K562 (cell line): ENCODE results near the gene RXYLT1. TPM values are rescaled to one million over a fixed set of nuclear protein-coding genes. Genes with fewer than 3 reads are reported as not detected.

ENCODE experiments used
- CEBPG ChIP-seq, 3 experiments: fragments of 200-800 bp in 1 of 3; sonication (Bioruptor generic) in 1 of 3; sonication (generic) in 1 of 3; formaldehyde crosslinking in 1 of 3; IDR thresholded peaks in 2 of 3; conservative IDR thresholded peaks in 1 of 3; 2 replicates each; pipeline versions ENCODE4 v1.6.1 to v1.8.0; 2016 to 2022; ENCODE audit warnings: missing compliant biosample characterization in 2 of 3, missing genetic modification characterization in 2 of 3, mild to moderate bottlenecking in 1 of 3, missing genetic modification reagents in 1 of 3
- PHF8 ChIP-seq: fragments of 200-600 bp; sonication (generic); IDR thresholded peaks from 2 replicates; pipeline ENCODE4 v1.6.1; 2012; ENCODE audit warnings: mixed run types, mild to moderate bottlenecking, inconsistent platforms, low read length, moderate library complexity, borderline replicate concordance
- PREB ChIP-seq: sonication (generic); formaldehyde crosslinking; IDR thresholded peaks from 2 replicates; pipeline ENCODE4 v1.8.1; 2023; ENCODE audit warnings: mild to moderate bottlenecking, missing genetic modification reagents
- REST ChIP-seq, 2 experiments: fragments of 450-650 bp; formaldehyde crosslinking in 1 of 2; IDR thresholded peaks; 2 replicates each; pipeline versions ENCODE4 v1.4.0 to v1.6.1; 2014 to 2020; ENCODE audit warnings: mild to moderate bottlenecking in 2 of 2, borderline replicate concordance in 1 of 2, low read depth in 1 of 2
- RFX7 ChIP-seq: fragments of 250-450 bp; sonication (Bioruptor Pico); IDR thresholded peaks from 2 replicates; pipeline ENCODE4 v1.5.1; 2021; ENCODE audit warnings: mild to moderate bottlenecking
- SMARCA4 ChIP-seq: fragments of 450-650 bp; IDR thresholded peaks from 2 replicates; pipeline ENCODE4 v1.6.1; 2016
- polyA plus RNA-seq, 8 experiments: library from polyadenylated mRNA; depleted of rRNA in 4 of 8; stranded (reverse) in 5 of 8; unstranded in 3 of 8; fragments of >200 nt; fragmentation: Nextera tagmentation in 2 of 8; fragmentation: Illumina TruSeq in 1 of 8; extraction: Ambion mirVana in 2 of 8; extraction: Trizol in 1 of 8; gene quantifications; 2 replicates each; pipeline versions ENCODE4 v1.2.1 to v1.2.3, GENCODE V29; 2011 to 2014; ENCODE audit warnings: inconsistent platforms in 1 of 8, missing spikeins in 1 of 8
- total RNA-seq, 7 experiments: library from RNA; depleted of rRNA in 6 of 7; stranded (reverse); fragments of >200 nt in 6 of 7; fragmentation: Illumina TruSeq in 2 of 7; extraction: Trizol in 2 of 7; gene quantifications; 2 replicates each; pipeline versions ENCODE4 v1.2.1 to v1.2.3, GENCODE V29; 2011 to 2021; ENCODE audit warnings: low replicate concordance in 1 of 7
- TF ChIP-seq, protein P1 (sequence below): fragments of 450-650 bp; formaldehyde crosslinking; IDR thresholded peaks from 2 replicates; pipeline ENCODE4 v1.4.0; 2022; ENCODE audit warnings: mild to moderate bottlenecking, moderate library complexity
- TF ChIP-seq, protein P2 (sequence below): fragments of 250-450 bp; sonication (Bioruptor Pico); IDR thresholded peaks from 2 replicates; pipeline ENCODE4 v1.8.0; 2022; ENCODE audit warnings: inconsistent platforms

Gene RXYLT1
- total and polyA plus RNA-seq, 9 of the 15 experiments (the other 6 are each of a cell fraction or from before 2014, with no cell fraction given) = 6.7 to 26.5 (median 20.9) TPM

GRCh38 chr12:63826006-63826585 lies 46.4 kb downstream of the RXYLT1 start (continued):
- TF ChIP-seq REST (IDR thresholded peaks at IDR 0.05; ENCODE audit: borderline replicate concordance) (peak; percentile 41; the same call in 1 of the 2 replicates), REST (CRISPR knock-in tag; IDR thresholded peaks at IDR 0.05; ENCODE audit: low read depth) (no peak), CEBPG (CRISPR knock-in tag; IDR thresholded peaks at IDR 0.05) (no peak), CEBPG (tag; conservative IDR thresholded peaks at IDR 0.05 in 1 of 2, IDR thresholded peaks at IDR 0.05 in 1 of 2) (0 out of 4 replicates have a peak, but pooled peaks of 1 of the 2 experiments have one; percentile 19), PHF8 (no peak), RFX7 (CRISPR knock-in tag) (no peak), SMARCA4 (no peak), PREB (no peak)
- TF ChIP-seq, protein P1, sequence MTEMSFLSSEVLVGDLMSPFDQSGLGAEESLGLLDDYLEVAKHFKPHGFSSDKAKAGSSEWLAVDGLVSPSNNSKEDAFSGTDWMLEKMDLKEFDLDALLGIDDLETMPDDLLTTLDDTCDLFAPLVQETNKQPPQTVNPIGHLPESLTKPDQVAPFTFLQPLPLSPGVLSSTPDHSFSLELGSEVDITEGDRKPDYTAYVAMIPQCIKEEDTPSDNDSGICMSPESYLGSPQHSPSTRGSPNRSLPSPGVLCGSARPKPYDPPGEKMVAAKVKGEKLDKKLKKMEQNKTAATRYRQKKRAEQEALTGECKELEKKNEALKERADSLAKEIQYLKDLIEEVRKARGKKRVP (CRISPR knock-in tag) = no peak
- TF ChIP-seq, protein P2, sequence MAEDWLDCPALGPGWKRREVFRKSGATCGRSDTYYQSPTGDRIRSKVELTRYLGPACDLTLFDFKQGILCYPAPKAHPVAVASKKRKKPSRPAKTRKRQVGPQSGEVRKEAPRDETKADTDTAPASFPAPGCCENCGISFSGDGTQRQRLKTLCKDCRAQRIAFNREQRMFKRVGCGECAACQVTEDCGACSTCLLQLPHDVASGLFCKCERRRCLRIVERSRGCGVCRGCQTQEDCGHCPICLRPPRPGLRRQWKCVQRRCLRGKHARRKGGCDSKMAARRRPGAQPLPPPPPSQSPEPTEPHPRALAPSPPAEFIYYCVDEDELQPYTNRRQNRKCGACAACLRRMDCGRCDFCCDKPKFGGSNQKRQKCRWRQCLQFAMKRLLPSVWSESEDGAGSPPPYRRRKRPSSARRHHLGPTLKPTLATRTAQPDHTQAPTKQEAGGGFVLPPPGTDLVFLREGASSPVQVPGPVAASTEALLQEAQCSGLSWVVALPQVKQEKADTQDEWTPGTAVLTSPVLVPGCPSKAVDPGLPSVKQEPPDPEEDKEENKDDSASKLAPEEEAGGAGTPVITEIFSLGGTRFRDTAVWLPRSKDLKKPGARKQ (CRISPR knock-in tag) = no peak
